Stimulated activated CD4-positive, alpha-beta T cell treated with anti-CD3 and anti-CD28 coated beads, Interleukin-2, amount 100 ng/mL, for 4 hours (primary cell): ENCODE data around the gene LFNG.

Source experiments
- DNase-seq: peaks from one replicate; pipeline ENCODE4 v3.0.0-alpha.2; 2020; ENCODE audit warnings: low read depth

Gene LFNG

DNA sequence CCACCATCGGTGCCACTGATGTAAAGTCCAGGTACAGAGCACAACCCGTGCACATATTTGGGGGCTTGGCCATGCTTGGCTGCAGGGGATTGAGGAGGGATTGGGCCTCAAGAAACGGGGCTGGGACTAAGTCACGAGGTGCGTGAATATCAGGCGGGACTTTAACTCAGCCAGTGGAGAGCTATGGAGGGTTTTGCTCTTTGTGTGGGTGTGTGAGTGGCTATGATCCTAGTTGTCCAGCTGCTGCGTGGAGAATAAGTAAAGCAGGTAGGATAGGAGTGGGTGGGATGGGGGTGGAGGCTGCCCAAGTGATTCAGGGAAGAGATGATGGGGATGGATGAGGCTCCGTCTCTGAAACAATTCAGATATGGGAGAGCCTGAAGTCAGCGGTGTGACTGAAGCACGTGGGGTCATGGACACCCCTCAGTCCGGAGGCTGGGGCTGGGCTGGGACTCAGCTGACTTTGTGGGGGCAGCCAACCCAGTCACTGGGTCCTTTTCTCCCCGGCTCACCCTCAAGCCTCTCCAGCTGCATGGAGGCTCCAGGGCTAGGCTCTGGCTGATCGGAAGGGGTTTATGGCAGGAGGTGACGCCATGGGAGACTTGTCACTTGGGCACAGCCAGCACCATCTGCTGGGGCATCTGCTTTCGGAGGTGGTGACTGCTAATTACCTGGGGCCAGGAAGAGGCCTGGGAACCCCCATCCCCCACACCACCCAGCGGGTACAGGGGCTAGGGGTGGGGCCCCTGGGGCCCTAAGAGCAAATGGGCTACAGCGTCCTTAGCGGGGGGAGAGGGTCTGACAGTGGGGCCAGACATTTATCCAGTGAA is 1.7 kb upstream of the LFNG start:
- DNase-seq = no peak

GRCh38 chr7:2518737-2519118 is 846 bp upstream of the LFNG start:
- no peak for DNase-seq

DNA sequence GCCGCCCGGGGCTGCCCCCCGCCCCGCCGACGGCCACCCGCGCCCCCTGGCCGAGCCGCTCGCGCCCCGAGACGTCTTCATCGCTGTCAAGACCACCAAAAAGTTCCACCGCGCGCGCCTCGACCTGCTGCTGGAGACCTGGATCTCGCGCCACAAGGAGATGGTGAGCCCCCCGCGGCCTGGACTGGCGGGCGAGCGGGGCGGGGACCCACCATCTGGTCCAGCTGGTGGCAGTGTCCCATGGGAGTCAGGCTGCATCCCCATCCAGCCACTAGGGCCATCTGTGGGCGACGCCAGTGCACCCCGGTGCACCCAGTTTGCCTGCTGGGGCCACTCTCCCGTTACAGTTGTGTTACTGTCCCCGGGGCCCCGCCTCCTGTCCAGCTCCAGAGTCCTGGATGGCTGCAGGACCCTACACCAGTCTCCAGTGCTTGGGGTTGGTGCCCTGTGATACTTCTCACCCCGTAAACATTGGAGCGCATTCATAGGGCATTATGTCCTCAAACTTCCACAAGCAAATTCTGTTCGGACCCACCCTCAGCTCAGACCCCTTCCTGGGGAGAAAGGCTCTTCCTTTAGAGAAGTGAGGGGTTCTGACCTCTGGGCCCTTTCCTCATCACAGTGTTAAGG is 672 bp downstream of the LFNG start:
- no peak for DNase-seq

DNA sequence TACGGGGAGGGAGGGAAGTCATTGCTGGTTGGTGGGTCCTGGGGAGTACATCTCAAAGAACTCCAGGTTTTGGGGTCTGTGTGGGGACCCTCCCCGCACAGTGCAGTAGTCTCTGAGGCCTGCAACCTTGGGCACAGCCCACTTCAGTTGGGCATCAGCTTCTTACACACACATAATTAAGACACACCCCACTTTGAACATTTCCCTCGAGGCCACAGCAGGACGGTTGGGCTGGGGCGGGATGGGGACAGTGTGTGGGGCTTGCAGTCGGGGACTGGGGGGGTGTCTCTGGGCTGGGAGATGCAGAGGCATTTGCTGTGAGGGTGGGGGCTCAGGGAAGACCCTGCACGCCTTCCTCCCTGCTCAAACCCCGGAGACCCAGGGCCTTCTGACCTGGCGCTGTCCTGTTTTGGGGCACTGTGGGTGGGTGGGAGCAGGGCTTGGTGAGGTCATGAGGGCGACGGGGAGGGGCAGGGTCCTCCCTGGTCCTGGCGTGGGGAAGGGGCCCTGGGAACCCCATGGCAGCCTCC is 1.3 kb downstream of the LFNG start:
- DNase-seq = no peak

DNA sequence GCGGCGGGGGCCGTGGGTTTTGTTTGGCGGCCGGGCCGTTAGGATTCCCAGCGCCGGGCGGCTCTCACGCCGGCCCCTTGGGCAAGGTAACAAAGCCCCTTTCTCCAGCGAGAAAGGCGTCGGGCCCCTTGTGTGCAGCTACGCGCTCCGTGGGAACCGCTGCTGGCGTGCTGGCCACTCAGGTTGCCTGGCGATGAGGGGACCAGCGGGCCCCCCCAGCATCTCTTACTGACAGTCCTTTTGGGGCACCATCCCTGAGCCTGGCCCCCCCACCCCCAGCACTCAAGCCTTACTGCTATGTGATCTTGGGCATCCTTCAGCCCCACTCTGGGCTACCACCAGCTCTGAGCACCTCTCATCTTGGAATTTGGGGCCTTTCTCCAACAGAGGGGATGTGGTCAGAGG is 1.8 kb downstream of the LFNG start:
- no peak for DNase-seq

GRCh38 chr7:2521952-2522591 is 2.5 kb downstream of the LFNG start:
- DNase-seq = peak; percentile 65

- no peak for DNase-seq
These were observed 3.3 kb downstream of the LFNG start for GRCh38 chr7:2522780-2523433.

- DNase-seq = no peak
These were observed 3.9 kb downstream of the LFNG start for GRCh38 chr7:2523461-2523936.

- DNase-seq = no peak
These were observed 4.6 kb downstream of the LFNG start for GRCh38 chr7:2523941-2524807.

GRCh38 chr7:2524808-2525657 is 5.5 kb downstream of the LFNG start:
- no peak for DNase-seq

GRCh38 chr7:2525658-2526630 is 6.4 kb downstream of the LFNG start:
- no peak for DNase-seq

GRCh38 chr7:2526659-2527504 is 7.3 kb downstream of the LFNG start:
- no peak for DNase-seq

- peak; percentile 62 for DNase-seq
These were observed 8.2 kb downstream of the LFNG start for GRCh38 chr7:2527505-2528467.

GRCh38 chr7:2528481-2529095 is 9.0 kb downstream of the LFNG start:
- no peak for DNase-seq

- no peak for DNase-seq
These were observed 9.8 kb downstream of the LFNG start for GRCh38 chr7:2529161-2530070.
